Dendritic cell treated with granulocyte-macrophage colony-stimulating factor and Interleukin-4, amounts not matched to agents 40 ng/mL and 50 ng/mL, for 4 days (primary cell): ENCODE results near the gene ARSI.

Experiments
- H3K27ac Mint-ChIP-seq: one replicate; pipeline ENCODE4 v1.8.0; 2022; ENCODE audit warnings: mild to moderate bottlenecking, mixed read lengths
- H3K27me3 Mint-ChIP-seq: one replicate; pipeline ENCODE4 v1.8.0; 2022; ENCODE audit warnings: mild to moderate bottlenecking, mixed read lengths
- H3K36me3 Mint-ChIP-seq: one replicate; pipeline ENCODE4 v1.8.0; 2022; ENCODE audit warnings: low read depth, mixed read lengths
- H3K4me1 Mint-ChIP-seq: one replicate; pipeline ENCODE4 v1.8.0; 2022; ENCODE audit warnings: low read depth, mixed read lengths
- H3K4me3 Mint-ChIP-seq: one replicate; pipeline ENCODE4 v1.8.0; 2022; ENCODE audit warnings: mild to moderate bottlenecking, moderate library complexity, mixed read lengths
- H3K9me3 Mint-ChIP-seq: one replicate; pipeline ENCODE4 v1.8.0; 2022; ENCODE audit warnings: mixed read lengths
- intact Hi-C: fragments of 100-400 bp; cut with micrococcal nuclease; formaldehyde crosslinking; loops from one replicate; pipeline ENCODE4 v1.15.0; 2022

ARSI gene

DNA sequence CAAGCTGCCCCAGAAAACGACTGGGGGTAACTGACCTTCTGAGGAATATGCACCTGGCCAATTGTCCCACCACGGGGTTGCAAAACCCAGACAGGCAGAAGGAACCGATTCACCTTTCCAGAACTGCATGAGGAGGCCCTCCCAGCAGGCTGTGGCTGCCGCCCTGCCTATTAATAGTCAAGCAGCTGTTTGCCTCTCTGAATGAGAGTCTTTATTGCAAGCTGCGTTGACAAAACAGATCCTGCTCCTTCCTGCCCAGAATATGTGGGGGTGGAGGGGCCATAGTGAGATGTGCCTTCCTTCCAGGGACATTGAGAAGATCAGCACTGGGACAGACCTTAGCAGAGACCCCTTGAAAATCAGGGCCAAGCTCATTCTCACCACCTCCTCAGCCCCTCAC lies 36.5 kb upstream of the ARSI start:
- H3K4me1 Mint-ChIP-seq = peaks cover 5% of the 10 kb centered on the region
- H3K27me3 Mint-ChIP-seq = no peaks in the 10 kb centered on the region
- H3K9me3 Mint-ChIP-seq = no peaks in the 10 kb centered on the region
- intact Hi-C loops = no loop called here
- no peak overlapping the region for H3K4me3 Mint-ChIP-seq
- no peaks in the 10 kb centered on the region for H3K36me3 Mint-ChIP-seq
- no peak overlapping the region for H3K27ac Mint-ChIP-seq

DNA sequence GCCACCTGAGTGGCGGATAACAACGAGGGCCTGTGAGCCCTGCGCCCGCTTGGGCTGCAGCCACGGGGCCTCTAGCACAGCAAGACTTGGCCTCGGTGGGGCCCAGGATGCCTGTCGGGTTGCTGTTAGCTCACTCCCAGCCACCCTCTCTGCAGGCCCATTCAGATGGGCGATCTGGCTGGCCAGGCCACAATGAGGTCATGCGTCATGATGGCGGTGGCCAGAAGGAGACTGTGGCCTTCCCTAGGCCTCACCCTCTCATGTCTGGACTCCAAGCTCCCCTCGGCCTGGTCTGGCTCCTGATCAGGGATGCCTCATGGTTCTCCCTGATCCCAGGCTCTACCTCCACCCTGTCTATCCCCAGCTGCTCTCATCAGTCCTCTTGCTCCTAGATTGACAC lies 35.8 kb upstream of the ARSI start:
- Mint-ChIP-seq H3K27ac (no peak overlapping the region), H3K27me3 (no peaks in the 10 kb centered on the region), H3K4me1 (peaks cover 5% of the 10 kb centered on the region), H3K36me3 (no peaks in the 10 kb centered on the region), H3K9me3 (no peaks in the 10 kb centered on the region), H3K4me3 (no peak overlapping the region)
- intact Hi-C loops = no loop called here

- Mint-ChIP-seq H3K9me3 (no peaks in the 10 kb centered on the region), H3K27ac (no peak overlapping the region), H3K4me1 (no peaks in the 10 kb centered on the region), H3K4me3 (no peak overlapping the region), H3K36me3 (no peaks in the 10 kb centered on the region), H3K27me3 (no peaks in the 10 kb centered on the region)
- intact Hi-C loops = no loop called here
These were observed 33.1 kb upstream of the ARSI start for GRCh38 chr5:150335778-150336177.

GRCh38 chr5:150333400-150333799 lies 30.7 kb upstream of the ARSI start:
- intact Hi-C loops = no loop called here
- Mint-ChIP-seq H3K27ac (no peak overlapping the region), H3K36me3 (no peaks in the 10 kb centered on the region), H3K27me3 (no peaks in the 10 kb centered on the region), H3K4me1 (peaks cover 6% of the 10 kb centered on the region), H3K4me3 (no peak overlapping the region), H3K9me3 (no peaks in the 10 kb centered on the region)

GRCh38 chr5:150329881-150330876 lies 27.5 kb upstream of the ARSI start:
- no peak overlapping the region for H3K4me3 Mint-ChIP-seq
- no peaks in the 10 kb centered on the region for H3K9me3 Mint-ChIP-seq
- H3K4me1 Mint-ChIP-seq = peaks cover 6% of the 10 kb centered on the region
- no peaks in the 10 kb centered on the region for H3K36me3 Mint-ChIP-seq
- intact Hi-C loops = no loop called here
- peaks cover 1% of the 10 kb centered on the region for H3K27me3 Mint-ChIP-seq
- H3K27ac Mint-ChIP-seq = no peak overlapping the region

DNA sequence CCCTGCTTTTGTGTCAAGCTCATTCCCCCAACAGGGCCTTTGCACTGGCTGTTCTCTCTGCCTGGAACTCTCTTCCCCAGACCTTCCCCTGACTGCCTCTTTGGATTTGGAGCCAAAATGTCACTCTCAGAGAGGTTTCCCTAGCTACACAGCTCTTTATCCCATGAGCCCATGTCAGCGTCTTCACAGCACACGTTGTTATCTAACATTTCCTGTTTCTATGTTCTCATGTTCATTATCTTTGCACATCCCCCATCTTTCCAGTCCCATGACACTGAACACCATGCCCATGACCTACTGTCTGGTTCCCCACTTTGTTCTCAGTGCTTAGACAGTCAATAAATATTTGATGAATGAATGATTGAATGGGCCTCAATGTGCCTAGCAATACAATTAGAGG lies 26.3 kb upstream of the ARSI start:
- intact Hi-C loops = no loop called here
- H3K9me3 Mint-ChIP-seq = no peaks in the 10 kb centered on the region
- H3K27ac Mint-ChIP-seq = no peak overlapping the region
- H3K36me3 Mint-ChIP-seq = no peaks in the 10 kb centered on the region
- H3K27me3 Mint-ChIP-seq = peaks cover 1% of the 10 kb centered on the region
- H3K4me1 Mint-ChIP-seq = peaks cover 6% of the 10 kb centered on the region
- no peak overlapping the region for H3K4me3 Mint-ChIP-seq

GRCh38 chr5:150328515-150328914 lies 25.8 kb upstream of the ARSI start:
- Mint-ChIP-seq H3K36me3 (no peaks in the 10 kb centered on the region), H3K4me1 (peaks cover 6% of the 10 kb centered on the region), H3K27ac (no peak overlapping the region), H3K9me3 (no peaks in the 10 kb centered on the region), H3K27me3 (peaks cover 1% of the 10 kb centered on the region), H3K4me3 (no peak overlapping the region)
- intact Hi-C loops = no loop called here

DNA sequence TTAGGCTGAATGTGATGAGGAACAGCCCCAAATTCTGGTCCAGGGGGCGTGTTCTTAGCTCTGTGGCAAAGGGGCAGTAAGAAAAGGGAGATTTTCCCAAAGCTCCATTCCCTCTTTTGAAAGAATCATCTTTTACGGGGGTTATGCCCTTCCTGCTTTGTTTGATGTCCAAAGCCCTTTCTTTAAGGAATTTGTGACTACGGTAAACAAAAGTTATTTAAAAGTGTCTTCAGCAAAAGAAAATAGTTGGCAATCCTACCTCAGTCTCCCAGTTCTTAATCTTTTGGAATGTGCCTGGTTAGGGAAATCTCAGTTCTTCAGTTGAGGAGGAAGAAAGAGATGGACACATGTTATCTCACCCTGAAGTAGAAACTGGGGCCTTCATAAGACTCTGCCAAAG lies 24.4 kb upstream of the ARSI start:
- no peaks in the 10 kb centered on the region for H3K9me3 Mint-ChIP-seq
- H3K4me3 Mint-ChIP-seq = no peak overlapping the region
- peaks cover 1% of the 10 kb centered on the region for H3K27me3 Mint-ChIP-seq
- intact Hi-C loops = no loop called here
- H3K4me1 Mint-ChIP-seq = peaks cover 6% of the 10 kb centered on the region
- no peaks in the 10 kb centered on the region for H3K36me3 Mint-ChIP-seq
- no peak overlapping the region for H3K27ac Mint-ChIP-seq

GRCh38 chr5:150326707-150327106 lies 24.0 kb upstream of the ARSI start:
- H3K4me3 Mint-ChIP-seq = no peak overlapping the region
- peaks cover 6% of the 10 kb centered on the region for H3K4me1 Mint-ChIP-seq
- intact Hi-C loops = no loop called here

GRCh38 chr5:150325426-150325825 lies 22.7 kb upstream of the ARSI start:
- H3K27ac Mint-ChIP-seq = no peak overlapping the region
- H3K27me3 Mint-ChIP-seq = peaks cover 1% of the 10 kb centered on the region
- H3K4me1 Mint-ChIP-seq = peaks cover 6% of the 10 kb centered on the region
- H3K4me3 Mint-ChIP-seq = no peak overlapping the region
- H3K9me3 Mint-ChIP-seq = no peaks in the 10 kb centered on the region
- no peaks in the 10 kb centered on the region for H3K36me3 Mint-ChIP-seq
- intact Hi-C loops = no loop called here

More at GRCh38 chr5:150326707-150327106, 24.0 kb upstream of the ARSI start:
- Mint-ChIP-seq H3K27ac (no peak overlapping the region), H3K36me3 (no peaks in the 10 kb centered on the region), H3K27me3 (peaks cover 1% of the 10 kb centered on the region), H3K9me3 (no peaks in the 10 kb centered on the region)

DNA sequence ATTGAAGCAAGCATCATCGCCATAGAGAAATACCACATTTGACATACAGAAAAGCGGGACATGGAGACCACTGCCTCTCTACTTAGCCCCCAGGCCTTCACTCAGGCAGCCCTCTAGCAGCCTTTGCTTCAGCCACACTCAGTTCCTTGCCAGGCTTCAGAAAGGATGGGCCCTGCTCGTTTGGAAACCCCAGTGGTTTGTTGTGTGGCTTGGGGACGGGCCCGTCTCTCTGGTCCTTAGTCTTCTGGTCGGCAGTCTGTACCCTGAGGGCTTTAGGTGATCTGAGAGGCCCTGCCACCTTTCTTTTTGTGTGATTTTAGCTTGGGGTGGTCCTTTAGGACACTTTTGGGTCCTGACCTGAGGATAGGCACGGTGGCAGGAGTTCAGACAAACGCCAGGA lies 21.1 kb upstream of the ARSI start:
- intact Hi-C loops = no loop called here
- Mint-ChIP-seq H3K9me3 (no peaks in the 10 kb centered on the region), H3K4me3 (no peak overlapping the region)

DNA sequence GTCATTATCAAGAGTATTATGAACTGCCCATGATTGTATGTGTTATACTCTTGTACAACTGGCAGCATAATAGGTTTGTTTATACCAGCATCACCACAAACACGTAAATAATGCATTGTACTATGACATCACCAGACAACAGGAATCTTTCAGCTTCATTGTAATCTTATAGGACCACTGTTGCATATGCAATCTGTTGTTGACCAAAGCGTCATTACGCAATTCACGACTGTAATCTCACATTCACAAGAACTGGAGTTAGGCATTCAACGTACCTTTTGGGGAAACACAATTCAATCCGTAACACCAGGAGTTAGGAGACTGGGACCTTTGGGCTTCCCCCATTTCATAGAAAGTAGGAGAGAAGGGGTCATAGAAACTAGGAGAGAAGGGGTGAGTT lies 20.4 kb upstream of the ARSI start:
- intact Hi-C loops = no loop called here
- no peaks in the 10 kb centered on the region for H3K9me3 Mint-ChIP-seq
- no peak overlapping the region for H3K27ac Mint-ChIP-seq
- H3K4me3 Mint-ChIP-seq = no peak overlapping the region
- no peaks in the 10 kb centered on the region for H3K36me3 Mint-ChIP-seq
- H3K27me3 Mint-ChIP-seq = peaks cover 3% of the 10 kb centered on the region
- no peaks in the 10 kb centered on the region for H3K4me1 Mint-ChIP-seq

More for the DNA sequence above, 21.1 kb upstream of the ARSI start:
- H3K27ac Mint-ChIP-seq = no peak overlapping the region
- peaks cover 1% of the 10 kb centered on the region for H3K27me3 Mint-ChIP-seq
- H3K36me3 Mint-ChIP-seq = no peaks in the 10 kb centered on the region
- H3K4me1 Mint-ChIP-seq = peaks cover 3% of the 10 kb centered on the region

- intact Hi-C loops = no loop called here
- H3K36me3 Mint-ChIP-seq = no peaks in the 10 kb centered on the region
- H3K4me3 Mint-ChIP-seq = no peak overlapping the region
- H3K27ac Mint-ChIP-seq = no peak overlapping the region
- no peaks in the 10 kb centered on the region for H3K4me1 Mint-ChIP-seq
- H3K27me3 Mint-ChIP-seq = peaks cover 1% of the 10 kb centered on the region
- H3K9me3 Mint-ChIP-seq = no peaks in the 10 kb centered on the region
These were observed 19.5 kb upstream of the ARSI start for GRCh38 chr5:150322202-150322601.

GRCh38 chr5:150321784-150322183 lies 19.1 kb upstream of the ARSI start:
- Mint-ChIP-seq H3K36me3 (no peaks in the 10 kb centered on the region), H3K4me1 (no peaks in the 10 kb centered on the region), H3K4me3 (no peak overlapping the region), H3K27ac (no peak overlapping the region), H3K9me3 (no peaks in the 10 kb centered on the region), H3K27me3 (peaks cover 1% of the 10 kb centered on the region)
- intact Hi-C loops = no loop called here

GRCh38 chr5:150321211-150321610 lies 18.5 kb upstream of the ARSI start:
- H3K36me3 Mint-ChIP-seq = no peaks in the 10 kb centered on the region
- H3K27me3 Mint-ChIP-seq = peaks cover 1% of the 10 kb centered on the region
- H3K4me3 Mint-ChIP-seq = no peak overlapping the region
- H3K27ac Mint-ChIP-seq = no peak overlapping the region
- no peaks in the 10 kb centered on the region for H3K4me1 Mint-ChIP-seq
- intact Hi-C loops = no loop called here
- H3K9me3 Mint-ChIP-seq = no peaks in the 10 kb centered on the region
